B cell (primary cell): ENCODE results near the gene RAP1GAP2. TPM values are rescaled to one million over a fixed set of nuclear protein-coding genes. Genes with fewer than 3 reads are reported as not detected.

Experiments used
- ATAC-seq: fragments of 200-7000 bp; cut with Tn5 transposase; one replicate; pipeline ENCODE4 v1.10.0; 2021; ENCODE audit warnings: low read depth, mild to moderate bottlenecking, moderate number of reproducible peaks, moderate library complexity
- CTCF ChIA-PET: fragments of 350-600 bp; sonication (Branson Sonifier 250); formaldehyde crosslinking; loops from one replicate; lab custom pipeline; 2021; ENCODE audit warnings: antibody characterized with exemption, inconsistent platforms; lab: Charles Lee
- POLR2A ChIA-PET: fragments of 350-600 bp; sonication (Branson Sonifier 250); formaldehyde crosslinking; loops from one replicate; lab custom pipeline; 2021; ENCODE audit warnings: antibody characterized with exemption; lab: Charles Lee
- DNase-seq: peaks from one replicate; pipeline ENCODE4 v3.0.0; 2013
- H2AFZ ChIP-seq: 2 replicates; pipeline ENCODE4 v1.6.1; 2012; ENCODE audit warnings: mild to moderate bottlenecking, low read depth, low read length; ENCODE audit not compliant: insufficient read depth, poor library complexity, severe bottlenecking
- H3K27ac ChIP-seq, 2 donors: 1 replicate in 1 of 2; 2 replicates in 1 of 2; pipeline ENCODE4 v1.5.1; 2012 to 2013; ENCODE audit warnings: low read length in 2 of 2, mild to moderate bottlenecking in 2 of 2, moderate library complexity in 1 of 2
- H3K27me3 ChIP-seq, 4 experiments: fragments of 200-600 bp in 1 of 4; sonication (generic) in 1 of 4; replicated peaks in 1 of 4; 1 replicate in 2 of 4; 2 replicates in 2 of 4; pipeline versions ENCODE4 v1.6.1 to v1.7.0; 2013 to 2016; ENCODE audit warnings: low read length in 3 of 4, mild to moderate bottlenecking in 2 of 4, mixed read lengths in 1 of 4, moderate library complexity in 1 of 4; ENCODE audit not compliant: insufficient read depth in 4 of 4, control insufficient read depth in 3 of 4; ENCODE audit errors: control extremely low read depth in 1 of 4
- H3K36me3 ChIP-seq, 2 experiments: replicated peaks in 1 of 2; 1 replicate in 1 of 2; 2 replicates in 1 of 2; pipeline versions ENCODE4 v1.6.1 to v1.7.1; 2013; ENCODE audit warnings: low read length in 1 of 2; ENCODE audit not compliant: insufficient read depth in 2 of 2, control insufficient read depth in 1 of 2; ENCODE audit errors: control extremely low read depth in 1 of 2, extremely low read depth in 1 of 2
- H3K4me1 ChIP-seq, 2 donors: fragments of 200-600 bp in 1 of 2; sonication (generic) in 1 of 2; 1 replicate in 1 of 2; 2 replicates in 1 of 2; pipeline versions ENCODE4 v1.5.1 to v1.6.1; 2013 to 2017; ENCODE audit warnings: low read length in 2 of 2; ENCODE audit not compliant: control insufficient read depth in 2 of 2, insufficient read depth in 2 of 2
- H3K4me2 ChIP-seq: replicated peaks from 2 replicates; pipeline ENCODE3; 2012; ENCODE audit warnings: mild to moderate bottlenecking, low read depth, low read length; ENCODE audit not compliant: poor library complexity, severe bottlenecking
- H3K4me3 ChIP-seq, 5 experiments: fragments of 200-600 bp in 1 of 5; sonication (generic) in 1 of 5; 1 replicate in 3 of 5; 2 replicates in 2 of 5; pipeline versions ENCODE4 v1.5.1 to v1.7.0; 2011 to 2016; ENCODE audit warnings: low read length in 4 of 5, mild to moderate bottlenecking in 4 of 5, low read depth in 2 of 5, control low read depth in 1 of 5, moderate library complexity in 1 of 5; ENCODE audit not compliant: insufficient read depth in 1 of 5; ENCODE audit errors: control extremely low read depth in 1 of 5, extremely low read depth in 1 of 5
- H3K79me2 ChIP-seq: fragments of 200-600 bp; sonication (generic); one replicate; pipeline ENCODE4 v1.6.0; 2016; ENCODE audit warnings: low read length; ENCODE audit not compliant: control insufficient read depth, insufficient read depth
- H3K9ac ChIP-seq: fragments of 200-600 bp; sonication (generic); 2 replicates; pipeline ENCODE4 v1.6.1; 2017; ENCODE audit warnings: mild to moderate bottlenecking, low read length, moderate library complexity
- H3K9me3 ChIP-seq, 3 donors: one replicate each; pipeline versions ENCODE4 v1.6.1 to v1.7.1; 2013; ENCODE audit warnings: low read length in 2 of 3; ENCODE audit not compliant: control insufficient read depth in 2 of 3, insufficient read depth in 1 of 3; ENCODE audit errors: control extremely low read depth in 1 of 3
- H4K20me1 ChIP-seq: 2 replicates; pipeline ENCODE4 v1.6.0; 2012; ENCODE audit warnings: mild to moderate bottlenecking, low read length; ENCODE audit not compliant: insufficient read depth, control insufficient read depth, poor library complexity, severe bottlenecking
- H3K27ac Mint-ChIP-seq: one replicate; pipeline ENCODE4 v1.8.0; 2021; ENCODE audit warnings: mixed read lengths
- H3K27me3 Mint-ChIP-seq: one replicate; pipeline ENCODE4 v1.8.0; 2021; ENCODE audit warnings: mixed read lengths
- H3K4me1 Mint-ChIP-seq: one replicate; pipeline ENCODE4 v1.8.0; 2021; ENCODE audit warnings: mixed read lengths
- H3K4me3 Mint-ChIP-seq: one replicate; pipeline ENCODE4 v1.8.0; 2021; ENCODE audit warnings: mixed read lengths
- H3K9me3 Mint-ChIP-seq: one replicate; pipeline ENCODE4 v1.8.0; 2022; ENCODE audit warnings: mixed read lengths; ENCODE audit not compliant: insufficient read depth
- CTCF ChIP-seq: fragments of 200-600 bp; IDR thresholded peaks from one replicate; pipeline ENCODE4 v1.8.0; 2022; ENCODE audit warnings: antibody characterized with exemption, mild to moderate bottlenecking
- EZH2 ChIP-seq: IDR thresholded peaks from 2 replicates; pipeline ENCODE4 v1.6.1; 2012; ENCODE audit warnings: borderline replicate concordance, low read depth, mild to moderate bottlenecking, moderate library complexity, low read length; ENCODE audit not compliant: insufficient read depth, poor library complexity, severe bottlenecking
- WGBS: methylation state at CpG from one replicate; pipeline ENCODE4 v1.1.5; 2013; ENCODE audit warnings: missing lambda C conversion rate; ENCODE audit not compliant: insufficient coverage; 5-methylcytosine and 5-hydroxymethylcytosine counted together
- intact Hi-C: fragments of 100-400 bp; cut with micrococcal nuclease; formaldehyde crosslinking; loops from one replicate; pipeline ENCODE4 v1.10.0; 2022
- polyA plus RNA-seq: library from polyadenylated mRNA; depleted of rRNA; stranded (reverse); fragments of >200 nt; gene quantifications from 2 replicates; pipeline ENCODE4 v1.2.3, GENCODE V29; 2012
- total RNA-seq, 2 donors: library from RNA; stranded (reverse); fragments of 120-200 nt in 1 of 2; gene quantifications; 1 replicate in 1 of 2; 2 replicates in 1 of 2; pipeline versions ENCODE4 v1.2.3 to v1.2.4, GENCODE V29; 2013 to 2022

RAP1GAP2 gene
- total and polyA plus RNA-seq, 2 donors (not counting 1 experiment from before 2014, with no cell fraction given), result 14.9 to 16.4 TPM

DNA sequence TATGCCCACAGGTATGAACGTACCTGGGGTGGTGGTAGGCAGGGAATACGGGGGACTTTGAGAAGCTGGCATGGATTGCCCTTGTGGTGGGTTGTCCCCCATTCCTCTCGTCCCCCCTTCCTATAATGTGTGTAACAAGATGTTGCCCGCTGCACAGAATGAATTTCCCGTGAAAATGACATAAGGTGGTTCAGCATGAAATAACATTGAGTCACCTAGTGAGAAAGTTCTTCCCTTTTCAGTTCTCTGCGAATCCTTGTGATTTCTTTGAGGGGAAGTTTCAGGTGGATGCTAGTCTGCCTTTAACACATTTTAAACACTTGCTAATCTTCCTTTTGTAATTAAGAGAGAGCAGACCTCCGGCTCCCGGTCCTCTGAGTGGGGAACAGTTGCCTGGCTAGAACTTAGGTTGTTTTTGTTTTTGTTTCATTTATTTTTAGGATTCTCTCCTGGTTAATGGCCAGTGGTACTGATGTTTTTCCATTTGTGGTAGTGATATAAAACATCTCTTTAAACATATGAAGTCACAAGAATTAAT, 58.9 kb downstream of the RAP1GAP2 start:
- peak overlapping the region in 1 of 5 experiments; percentile 62 for H3K4me3 ChIP-seq
- peaks cover 0 to 58% (median 32%) of the 10 kb centered on the region in 4 experiments for H3K27me3 ChIP-seq
- no peaks in the 10 kb centered on the region for H3K9me3 ChIP-seq
- TF ChIP-seq CTCF (no peak), EZH2 (no peak)
- H3K27ac ChIP-seq, result no peak overlapping the region
- ChIA-PET CTCF (interaction anchor here (1.9 kb wide), 2 partner anchors 12 to 158 kb away, joined by 4 to 16 read pairs; no protein-coding TSS in a partner anchor), POLR2A (interaction anchor here (0.7 kb wide), 2 partner anchors 25 to 1014 kb away, joined by 5 to 10 read pairs; no protein-coding TSS in a partner anchor)
- DNase-seq (no peak), ATAC-seq (no peak)
- intact Hi-C loops, result no loop called here
- H3K27me3 Mint-ChIP-seq, result peaks cover 33% of the 10 kb centered on the region
- H2AFZ ChIP-seq, result no peak overlapping the region
- peaks cover 69% of the 10 kb centered on the region for H4K20me1 ChIP-seq
- peaks cover 20 to 31% of the 10 kb centered on the region in 2 donors for H3K4me1 ChIP-seq
- WGBS, result no CpG with 5 or more reads among the region's 8 CpGs
- peak overlapping the region; percentile 98 for H3K4me2 ChIP-seq
- no peaks in the 10 kb centered on the region for H3K9me3 Mint-ChIP-seq
- H3K36me3 ChIP-seq, result no peaks in the 10 kb centered on the region
- peaks cover 19% of the 10 kb centered on the region for H3K4me1 Mint-ChIP-seq
- H3K27ac Mint-ChIP-seq, result no peak overlapping the region
- H3K79me2 ChIP-seq, result peaks cover 39% of the 10 kb centered on the region
- H3K4me3 Mint-ChIP-seq, result peak overlapping the region; percentile 82
- peak overlapping the region; percentile 65 for H3K9ac ChIP-seq

- ATAC-seq (no peak), DNase-seq (no peak)
- no peak overlapping the region for H3K4me3 Mint-ChIP-seq
- H3K4me2 ChIP-seq, result no peak overlapping the region
- TF ChIP-seq EZH2 (no peak), CTCF (no peak)
- H3K4me3 ChIP-seq, result no peak overlapping the region
- H3K9me3 ChIP-seq, result no peaks in the 10 kb centered on the region
- H3K4me1 Mint-ChIP-seq, result peaks cover 19% of the 10 kb centered on the region
- WGBS, result 85% methylated on average over 5 of the region's 5 CpGs
- H3K27ac ChIP-seq, result no peak overlapping the region
- no peak overlapping the region for H2AFZ ChIP-seq
- H3K27me3 ChIP-seq, result peaks cover 0 to 51% (median 30%) of the 10 kb centered on the region in 4 experiments
- no peak overlapping the region for H3K9ac ChIP-seq
- H3K9me3 Mint-ChIP-seq, result no peaks in the 10 kb centered on the region
- ChIA-PET POLR2A (no interaction called here), CTCF (interaction anchor here (0.6 to 6.9 kb wide), 3 partner anchors 8 to 156 kb away, joined by 3 to 30 read pairs (median 4); no protein-coding TSS in a partner anchor)
- H3K36me3 ChIP-seq, result no peaks in the 10 kb centered on the region
- peaks cover 30% of the 10 kb centered on the region for H3K27me3 Mint-ChIP-seq
- intact Hi-C loops, result no loop called here
- peaks cover 66% of the 10 kb centered on the region for H4K20me1 ChIP-seq
- H3K79me2 ChIP-seq, result peaks cover 48% of the 10 kb centered on the region
- H3K27ac Mint-ChIP-seq, result no peak overlapping the region
- H3K4me1 ChIP-seq, result peaks cover 20 to 31% of the 10 kb centered on the region in 2 donors
Measured at GRCh38 chr17:2856727-2857126, 60.5 kb downstream of the RAP1GAP2 start.
